T-helper 17 cell (primary cell): ENCODE data around the gene YJU2. TPM values are rescaled to one million over a fixed set of nuclear protein-coding genes. Genes with fewer than 3 reads are reported as not detected.

Source experiments
- ATAC-seq: fragments of 150-1000 bp; cut with Tn5 transposase; 2 replicates; pipeline ENCODE4 v1.10.0; 2021; ENCODE audit warnings: mild to moderate bottlenecking, moderate library complexity
- DNase-seq, 3 donors: peaks; one replicate each; pipeline versions ENCODE4 v3.0.0 to v3.0.0-alpha.2; 2020 to 2021
- H3K9me3 ChIP-seq: one replicate; pipeline ENCODE4 v1.7.0; 2013; ENCODE audit warnings: low read length, mild to moderate bottlenecking; ENCODE audit not compliant: control insufficient read depth, poor library complexity, severe bottlenecking
- H3K27ac Mint-ChIP-seq: one replicate; pipeline ENCODE4 v1.8.0; 2022; ENCODE audit warnings: mild to moderate bottlenecking, moderate library complexity, mixed read lengths
- H3K27me3 Mint-ChIP-seq: one replicate; pipeline ENCODE4 v1.8.0; 2022; ENCODE audit warnings: mixed read lengths
- H3K36me3 Mint-ChIP-seq: one replicate; pipeline ENCODE4 v1.8.0; 2022; ENCODE audit warnings: low read depth, mixed read lengths
- H3K4me1 Mint-ChIP-seq: one replicate; pipeline ENCODE4 v1.8.0; 2022; ENCODE audit warnings: mild to moderate bottlenecking, mixed read lengths
- H3K4me3 Mint-ChIP-seq: one replicate; pipeline ENCODE4 v1.8.0; 2022; ENCODE audit warnings: mild to moderate bottlenecking, moderate library complexity, mixed read lengths
- total RNA-seq, 4 donors: library from RNA in 2 of 4; stranded (reverse) in 2 of 4; gene quantifications; one replicate each; pipeline ENCODE4 v1.2.3 and lab custom pipeline; 2022 to 2026

The YJU2 gene
- total RNA-seq, 2 donors from 2014 or later, result 34.9 to 46.1 TPM

GRCh38 chr19:4301590-4302242 is 54.8 kb downstream of the YJU2 start:
- Mint-ChIP-seq H3K4me1 (peaks cover 18% of the 10 kb centered on the region), H3K4me3 (peak overlapping the region; percentile 73), H3K36me3 (no peaks in the 10 kb centered on the region), H3K27ac (peak overlapping the region; percentile 80), H3K27me3 (no peaks in the 10 kb centered on the region)
- DNase-seq (no peak), ATAC-seq (peak; percentile 29)
- no peaks in the 10 kb centered on the region for H3K9me3 ChIP-seq

DNA sequence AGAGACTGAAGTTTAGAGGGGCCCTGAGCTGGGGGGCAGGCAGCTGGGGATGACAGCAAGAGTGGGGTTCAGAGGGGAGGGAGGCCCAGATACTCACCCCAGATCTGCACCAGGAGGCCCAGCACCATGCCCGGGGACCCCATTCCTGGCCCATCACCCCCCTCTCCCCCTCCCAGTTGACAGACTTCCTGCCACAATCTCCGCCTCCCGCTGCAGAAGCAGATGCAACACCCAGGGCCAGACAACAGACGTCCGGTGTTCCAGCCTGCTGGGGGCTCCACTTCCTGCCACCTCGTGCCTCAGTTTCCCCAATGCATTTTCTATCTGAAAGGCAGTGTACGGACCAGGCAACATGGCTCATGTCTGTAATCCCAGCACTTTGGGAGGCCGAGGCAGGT is 55.4 kb downstream of the YJU2 start, which contains the start of gene TMIGD2:
Gene TMIGD2 (minus strand): TSS at position 147 of the 398 bp plus-strand sequence. CDS start 4 bp downstream, at position 143.
- peak within 1 kb of the TSS; percentile 73 for H3K4me3 Mint-ChIP-seq
- no peak for DNase-seq
- H3K27me3 Mint-ChIP-seq, result no peaks in the 10 kb centered on the region
- peak within 1 kb of the TSS; percentile 80 for H3K27ac Mint-ChIP-seq
- no peak for ATAC-seq
- no peaks in the 10 kb centered on the region for H3K36me3 Mint-ChIP-seq
- H3K4me1 Mint-ChIP-seq, result peaks cover 18% of the 10 kb centered on the region
- H3K9me3 ChIP-seq, result no peaks in the 10 kb centered on the region

DNA sequence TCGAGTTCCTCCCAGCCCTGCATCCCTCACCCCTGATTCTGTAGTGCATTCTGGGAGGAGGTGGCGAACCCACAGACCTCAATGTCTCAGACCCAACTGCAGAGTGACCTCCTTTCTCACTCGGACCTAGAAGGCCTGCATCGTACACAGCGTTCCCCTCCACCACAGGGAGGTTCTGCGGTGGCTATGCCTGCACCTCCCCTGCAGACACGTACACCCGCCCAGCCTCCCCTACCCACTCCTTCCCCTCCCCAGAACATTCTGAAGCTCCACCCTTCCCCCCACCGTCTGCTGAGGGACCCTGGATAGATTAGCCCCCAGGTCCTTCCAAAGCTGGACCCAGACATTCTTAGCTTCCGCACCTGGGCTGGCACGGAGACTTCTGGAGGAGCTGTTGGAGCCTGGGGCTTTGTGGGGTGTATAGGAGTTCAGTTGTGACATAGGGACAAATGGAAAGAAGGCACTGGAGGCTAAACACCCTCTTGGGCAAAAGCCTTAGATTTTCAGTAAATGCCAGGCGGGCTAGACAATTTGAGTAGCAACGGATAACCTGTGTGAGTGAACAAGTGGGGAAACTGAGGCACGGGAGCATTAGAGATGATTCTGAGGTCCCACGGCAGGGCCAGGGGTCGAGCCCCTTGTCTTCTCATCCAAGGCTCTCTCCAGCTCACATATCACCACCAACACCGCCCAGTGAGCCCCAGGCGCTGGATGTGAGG is 57.1 kb downstream of the YJU2 start:
- Mint-ChIP-seq H3K27ac (no peak overlapping the region), H3K4me3 (peak overlapping the region; percentile 63), H3K4me1 (peaks cover 18% of the 10 kb centered on the region), H3K36me3 (no peaks in the 10 kb centered on the region), H3K27me3 (no peaks in the 10 kb centered on the region)
- no peak for ATAC-seq
- no peaks in the 10 kb centered on the region for H3K9me3 ChIP-seq
- no peak for DNase-seq

DNA sequence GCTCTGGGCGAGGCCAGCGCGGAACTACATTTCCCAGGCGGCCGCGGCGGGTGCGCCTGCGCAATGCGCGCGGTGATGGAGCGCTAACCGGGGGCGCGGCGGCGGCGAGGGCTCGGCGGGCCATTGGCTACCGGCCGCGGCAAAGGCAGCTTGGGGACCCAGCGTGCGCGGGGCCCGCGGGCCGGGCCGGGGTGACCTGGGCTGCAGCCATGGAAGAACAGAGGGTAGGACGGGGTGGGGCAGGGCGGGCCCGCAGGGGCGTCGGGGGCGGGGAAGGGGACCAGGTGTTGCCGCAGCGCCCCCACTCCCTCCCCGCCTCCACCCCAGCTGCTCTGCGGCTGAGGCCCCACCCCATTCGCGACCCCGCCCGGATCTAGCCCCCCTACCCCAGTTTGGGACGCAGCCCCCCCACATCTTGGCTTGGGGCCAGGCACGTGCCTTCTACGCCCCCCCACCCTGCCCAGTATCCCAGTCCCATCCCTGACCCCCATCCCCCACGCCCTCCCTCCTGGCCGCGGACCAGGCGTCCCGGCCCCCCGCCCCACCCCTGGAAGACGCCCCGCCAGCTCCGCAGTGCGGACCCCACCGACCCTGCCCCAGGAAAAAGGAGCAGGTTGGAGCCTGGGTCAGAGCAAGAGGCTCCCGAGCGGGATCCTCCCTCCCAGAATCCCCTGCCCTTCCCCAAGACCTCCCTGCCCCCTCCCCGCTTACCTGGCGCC is 57.8 kb downstream of the YJU2 start, which contains the start of gene FSD1:
Gene FSD1 (plus strand): TSS at position 61 of the 719 bp plus-strand sequence. CDS start 149 bp downstream, at position 210.
- Mint-ChIP-seq H3K4me1 (peaks cover 18% of the 10 kb centered on the region), H3K4me3 (peak within 1 kb of the TSS; percentile 69), H3K36me3 (no peaks in the 10 kb centered on the region), H3K27ac (no peak within 1 kb of the TSS), H3K27me3 (no peaks in the 10 kb centered on the region)
- no peaks in the 10 kb centered on the region for H3K9me3 ChIP-seq
- DNase-seq, result peak; percentile 35 to 57 (median 37)
- peak; percentile 78 for ATAC-seq

GRCh38 chr19:4305257-4305612 is 58.4 kb downstream of the YJU2 start:
- no peaks in the 10 kb centered on the region for H3K36me3 Mint-ChIP-seq
- no peak for ATAC-seq
- no peaks in the 10 kb centered on the region for H3K9me3 ChIP-seq
- H3K27me3 Mint-ChIP-seq, result no peaks in the 10 kb centered on the region
- peak overlapping the region; percentile 69 for H3K4me3 Mint-ChIP-seq
- no peak for DNase-seq
- peaks cover 18% of the 10 kb centered on the region for H3K4me1 Mint-ChIP-seq
- no peak overlapping the region for H3K27ac Mint-ChIP-seq

GRCh38 chr19:4305659-4306058 is 58.8 kb downstream of the YJU2 start:
- H3K4me3 Mint-ChIP-seq, result peak overlapping the region; percentile 69

DNA sequence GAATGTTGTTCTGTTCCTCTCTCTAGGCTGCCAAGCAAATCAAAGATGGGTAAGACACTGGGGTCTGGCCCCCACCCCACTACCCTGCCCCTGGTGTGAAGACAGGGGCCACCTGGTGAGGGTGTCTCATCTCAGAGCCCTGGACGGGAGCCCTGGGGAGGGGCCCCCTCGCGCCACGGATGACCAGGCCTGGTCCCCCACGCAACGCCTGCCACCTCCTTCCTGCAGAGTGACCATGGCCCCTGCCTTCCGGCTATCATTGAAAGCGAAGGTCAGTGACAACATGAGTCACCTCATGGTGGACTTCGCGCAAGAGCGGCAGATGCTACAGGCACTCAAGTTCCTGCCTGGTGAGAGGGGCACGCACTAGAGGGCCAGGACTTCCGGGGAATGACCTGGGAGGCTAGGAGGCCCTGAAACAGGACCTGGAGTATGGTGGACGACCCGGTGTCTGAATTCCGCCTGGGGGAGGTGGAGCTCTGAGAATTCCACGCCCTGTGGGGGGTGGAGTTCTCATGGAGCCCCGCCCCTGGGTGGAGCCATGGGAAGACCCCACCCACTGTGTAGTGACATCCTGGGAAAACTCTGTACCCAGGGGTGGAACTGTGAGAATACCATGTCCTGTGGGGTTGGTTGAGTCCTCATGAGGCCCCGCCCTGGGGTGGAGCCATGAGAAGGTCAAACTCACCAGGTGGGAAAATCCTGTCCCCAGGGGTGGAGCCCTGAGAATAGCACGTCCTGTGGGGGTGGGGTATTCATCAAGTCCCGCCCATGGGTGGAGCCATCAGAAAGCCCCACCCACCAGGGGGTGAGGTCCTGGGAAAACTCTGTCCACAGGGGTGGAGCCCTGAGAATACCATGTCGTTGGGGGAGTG is 63.6 kb downstream of the YJU2 start:
- H3K36me3 Mint-ChIP-seq, result no peaks in the 10 kb centered on the region
- no peak overlapping the region for H3K27ac Mint-ChIP-seq
- no peak overlapping the region for H3K4me3 Mint-ChIP-seq
- no peaks in the 10 kb centered on the region for H3K4me1 Mint-ChIP-seq
- no peaks in the 10 kb centered on the region for H3K27me3 Mint-ChIP-seq
- H3K9me3 ChIP-seq, result no peaks in the 10 kb centered on the region
- DNase-seq (no peak), ATAC-seq (peak; percentile 35)

More at GRCh38 chr19:4305659-4306058, 58.8 kb downstream of the YJU2 start:
- H3K36me3 Mint-ChIP-seq, result no peaks in the 10 kb centered on the region
- ATAC-seq (no peak), DNase-seq (no peak)
- no peaks in the 10 kb centered on the region for H3K27me3 Mint-ChIP-seq
- peaks cover 18% of the 10 kb centered on the region for H3K4me1 Mint-ChIP-seq
- H3K27ac Mint-ChIP-seq, result no peak overlapping the region
- no peaks in the 10 kb centered on the region for H3K9me3 ChIP-seq

- Mint-ChIP-seq H3K4me3 (no peak overlapping the region), H3K27ac (peak overlapping the region; percentile 27), H3K36me3 (peaks cover 2% of the 10 kb centered on the region), H3K27me3 (no peaks in the 10 kb centered on the region), H3K4me1 (peaks cover 4% of the 10 kb centered on the region)
- ATAC-seq, result no peak
- H3K9me3 ChIP-seq, result no peaks in the 10 kb centered on the region
- no peak for DNase-seq
These were observed 67.1 kb downstream of the YJU2 start for GRCh38 chr19:4313847-4314490.

DNA sequence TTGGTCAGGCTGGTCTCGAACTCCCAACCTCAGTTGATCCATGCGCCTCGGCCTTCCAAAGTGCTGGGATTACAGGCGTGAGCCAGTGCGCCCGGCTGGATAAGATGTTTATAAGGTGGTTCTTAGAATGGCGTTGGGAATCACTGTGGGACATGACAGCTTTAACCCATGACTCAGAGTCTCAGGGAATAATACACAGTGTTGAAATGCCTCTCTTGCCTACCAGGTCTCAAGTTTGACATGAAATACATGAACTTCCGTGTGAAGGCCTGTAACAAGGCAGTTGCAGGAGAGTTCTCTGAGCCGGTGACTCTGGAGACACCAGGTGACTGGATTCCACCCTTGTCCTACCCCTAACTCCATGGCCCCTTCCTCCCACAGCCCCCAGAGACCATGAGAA is 70.1 kb downstream of the YJU2 start:
- Mint-ChIP-seq H3K4me3 (no peak overlapping the region), H3K27me3 (no peaks in the 10 kb centered on the region), H3K27ac (no peak overlapping the region), H3K36me3 (peaks cover 2% of the 10 kb centered on the region), H3K4me1 (peaks cover 4% of the 10 kb centered on the region)
- no peak for DNase-seq
- H3K9me3 ChIP-seq, result no peaks in the 10 kb centered on the region
- no peak for ATAC-seq

DNA sequence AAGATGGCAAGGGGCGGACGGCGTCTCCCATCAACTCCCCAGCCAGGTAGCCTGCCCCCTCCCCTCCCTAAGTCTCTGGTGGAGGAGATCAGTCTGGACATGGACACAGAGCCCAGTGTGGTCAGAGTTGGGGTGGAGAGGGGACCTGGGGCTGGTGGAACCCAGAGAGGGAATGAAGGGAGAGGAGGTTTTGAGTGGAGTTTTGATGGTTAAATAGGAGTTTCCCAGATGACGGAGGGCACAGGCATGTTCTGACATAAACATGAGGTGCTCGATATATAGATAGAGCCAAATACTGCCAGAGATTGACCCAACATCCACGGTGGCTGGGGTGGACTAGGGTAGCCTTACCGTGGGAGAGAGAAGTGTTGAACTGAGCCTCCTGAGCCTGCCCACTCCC is 71.6 kb downstream of the YJU2 start:
- no peaks in the 10 kb centered on the region for H3K9me3 ChIP-seq
- H3K4me3 Mint-ChIP-seq, result no peak overlapping the region
- H3K36me3 Mint-ChIP-seq, result peaks cover 2% of the 10 kb centered on the region
- peaks cover 4% of the 10 kb centered on the region for H3K4me1 Mint-ChIP-seq
- peak overlapping the region; percentile 46 for H3K27ac Mint-ChIP-seq
- no peaks in the 10 kb centered on the region for H3K27me3 Mint-ChIP-seq
- DNase-seq, result no peak
- ATAC-seq, result no peak
